Activated T-cell treated with anti-CD3 and anti-CD28 coated beads for 1 hour (primary cell): Measurements from ENCODE around the gene KLF18.
"Not testable (repeated sequence)": the region's sequence is repeated elsewhere in the genome, so short reads cannot be mapped to it uniquely, and the experiment has no call there.

Experiments used
- DNase-seq: peaks from one replicate; pipeline ENCODE4 v3.0.0-alpha.2; 2020; ENCODE audit warnings: low read depth

The KLF18 gene

GRCh38 chr1:44120398-44120949 lies 21.0 kb downstream of the KLF18 start:
- DNase-seq, result no peak

GRCh38 chr1:44119525-44119924 lies 21.9 kb downstream of the KLF18 start:
- DNase-seq, result no peak

- no peak for DNase-seq
Measured at GRCh38 chr1:44118682-44119081, 22.7 kb downstream of the KLF18 start, which contains the start of gene KLF17. TSS of gene KLF17 (plus strand) at chr1:44118821. CDS start at chr1:44118908, 87 bp downstream.

- not testable (repeated sequence) for DNase-seq
Measured at GRCh38 chr1:44117272-44117671, 24.2 kb downstream of the KLF18 start.

- DNase-seq, result no peak
Measured at GRCh38 chr1:44114098-44114497, 27.3 kb downstream of the KLF18 start.

GRCh38 chr1:44113095-44113609 lies 28.3 kb downstream of the KLF18 start:
- DNase-seq, result no peak

GRCh38 chr1:44112486-44112885 lies 28.9 kb downstream of the KLF18 start:
- no peak for DNase-seq

- no peak for DNase-seq
Measured at GRCh38 chr1:44111861-44112260, 29.6 kb downstream of the KLF18 start.

- DNase-seq, result no peak
Measured at GRCh38 chr1:44110916-44111315, 30.5 kb downstream of the KLF18 start.

- DNase-seq, result no peak
Measured at GRCh38 chr1:44108971-44109370, 32.5 kb downstream of the KLF18 start.

- DNase-seq, result no peak
Measured at GRCh38 chr1:44108241-44108640, 33.2 kb downstream of the KLF18 start.

GRCh38 chr1:44105810-44106209 lies 35.6 kb downstream of the KLF18 start:
- no peak for DNase-seq

- no peak for DNase-seq
Measured at GRCh38 chr1:44103270-44104131, 37.9 kb downstream of the KLF18 start.

GRCh38 chr1:44101328-44101727 lies 40.1 kb downstream of the KLF18 start:
- no peak for DNase-seq

GRCh38 chr1:44100183-44100868 lies 41.1 kb downstream of the KLF18 start:
- no peak for DNase-seq

- DNase-seq, result no peak
Measured at GRCh38 chr1:44094047-44094446, 47.4 kb downstream of the KLF18 start.

- no peak for DNase-seq
Measured at GRCh38 chr1:44090429-44091252, 50.8 kb downstream of the KLF18 start.

- no peak for DNase-seq
Measured at GRCh38 chr1:44089371-44090048, 51.9 kb downstream of the KLF18 start.
